Measurements from ENCODE around the gene CNDP2. TPM values are rescaled to one million over a fixed set of nuclear protein-coding genes. Genes with fewer than 3 reads are reported as not detected.

The CNDP2 gene
- total RNA-seq, 1 donor from 2014 or later: 52.5 TPM

DNA sequence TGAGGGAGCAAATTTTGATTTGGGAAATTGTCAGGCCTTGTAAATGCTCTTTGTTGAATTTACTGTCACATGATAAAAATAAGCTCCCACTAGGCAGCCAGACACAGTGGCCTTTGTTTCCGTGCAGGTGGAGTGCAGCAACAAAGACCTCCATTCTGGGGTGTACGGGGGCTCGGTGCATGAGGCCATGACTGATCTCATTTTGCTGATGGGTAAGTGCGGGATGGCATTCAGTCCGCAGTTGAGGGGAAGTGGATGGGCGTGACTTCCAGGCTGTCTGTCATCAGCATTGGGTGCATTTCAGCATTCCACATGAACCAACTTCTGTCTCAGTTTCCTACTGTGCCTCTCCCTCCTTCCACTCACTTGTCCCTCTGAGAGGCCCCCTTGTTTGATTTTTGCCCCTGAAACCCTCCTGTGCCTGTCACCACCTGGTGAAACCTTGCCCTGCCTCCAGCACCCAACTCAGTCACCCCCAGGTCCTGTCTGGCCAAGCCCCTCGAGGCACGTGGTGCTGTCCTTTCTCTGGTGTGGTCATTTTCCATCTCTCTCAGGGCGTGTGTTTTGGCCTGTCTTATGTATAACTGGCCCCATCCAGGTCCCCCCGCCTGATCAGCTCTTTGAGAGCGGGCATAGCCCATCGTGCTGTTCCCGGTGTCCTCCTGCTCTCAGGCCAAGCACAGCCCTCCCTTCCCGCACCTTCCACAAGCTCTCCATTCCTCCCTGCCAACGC, 16.3 kb downstream of the CNDP2 start:
- TF ChIP-seq, protein P1, sequence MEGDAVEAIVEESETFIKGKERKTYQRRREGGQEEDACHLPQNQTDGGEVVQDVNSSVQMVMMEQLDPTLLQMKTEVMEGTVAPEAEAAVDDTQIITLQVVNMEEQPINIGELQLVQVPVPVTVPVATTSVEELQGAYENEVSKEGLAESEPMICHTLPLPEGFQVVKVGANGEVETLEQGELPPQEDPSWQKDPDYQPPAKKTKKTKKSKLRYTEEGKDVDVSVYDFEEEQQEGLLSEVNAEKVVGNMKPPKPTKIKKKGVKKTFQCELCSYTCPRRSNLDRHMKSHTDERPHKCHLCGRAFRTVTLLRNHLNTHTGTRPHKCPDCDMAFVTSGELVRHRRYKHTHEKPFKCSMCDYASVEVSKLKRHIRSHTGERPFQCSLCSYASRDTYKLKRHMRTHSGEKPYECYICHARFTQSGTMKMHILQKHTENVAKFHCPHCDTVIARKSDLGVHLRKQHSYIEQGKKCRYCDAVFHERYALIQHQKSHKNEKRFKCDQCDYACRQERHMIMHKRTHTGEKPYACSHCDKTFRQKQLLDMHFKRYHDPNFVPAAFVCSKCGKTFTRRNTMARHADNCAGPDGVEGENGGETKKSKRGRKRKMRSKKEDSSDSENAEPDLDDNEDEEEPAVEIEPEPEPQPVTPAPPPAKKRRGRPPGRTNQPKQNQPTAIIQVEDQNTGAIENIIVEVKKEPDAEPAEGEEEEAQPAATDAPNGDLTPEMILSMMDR (IDR thresholded peaks at IDR 0.05): no peak
- TF ChIP-seq POLR2AphosphoS5 (IDR thresholded peaks at IDR 0.05; ENCODE audit: insufficient read depth in 1 of 2, low read depth in 1 of 2): no peak
- Histone ChIP-seq H3K9me3 (no peaks in the 10 kb centered on the region), H3K4me1 (no peaks in the 10 kb centered on the region), H3K27ac (no peak overlapping the region), H3K36me3 (peaks cover 0 to 83% of the 10 kb centered on the region in 2 donors), H3K27me3 (no peaks in the 10 kb centered on the region), H3K4me3 (no peak overlapping the region)
- intact Hi-C loops (cut with DNase I): no loop called here
- DNase-seq (ENCODE audit: extremely low spot score in 2 of 2): peak in 1 of 2 donors; percentile 67

GRCh38 chr18:74513149-74513882, 17.2 kb downstream of the CNDP2 start:
- peaks cover 0 to 85% of the 10 kb centered on the region in 2 donors for H3K36me3 ChIP-seq
- TF ChIP-seq POLR2A (IDR thresholded peaks at IDR 0.05) (no peak), POLR2AphosphoS5 (IDR thresholded peaks at IDR 0.05; ENCODE audit: insufficient read depth in 1 of 2, low read depth in 1 of 2) (no peak)
- TF ChIP-seq, protein P1 (IDR thresholded peaks at IDR 0.05): no peak

DNA sequence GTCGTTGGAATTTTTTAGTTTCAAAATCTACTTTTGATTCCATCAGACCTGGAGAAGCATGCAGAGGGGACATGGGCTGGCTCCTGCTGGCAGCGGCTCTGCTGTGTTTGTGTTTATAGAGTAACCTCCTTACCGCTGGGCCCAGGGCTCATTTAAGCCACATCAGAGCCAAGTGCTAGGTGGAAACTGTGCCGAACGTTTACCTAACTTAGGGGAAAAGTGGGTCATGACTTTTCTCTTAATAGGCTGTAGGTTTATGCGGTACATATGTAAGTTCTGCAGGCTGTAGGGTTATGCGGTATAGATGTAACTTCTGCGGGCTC, 17.7 kb downstream of the CNDP2 start:
- no peak for DNase-seq (ENCODE audit: extremely low spot score in 2 of 2)
- no peaks in the 10 kb centered on the region for H3K4me1 ChIP-seq
- no peak overlapping the region for H3K27ac ChIP-seq
- no peak overlapping the region for H3K4me3 ChIP-seq
- peaks cover 0 to 85% of the 10 kb centered on the region in 2 donors for H3K36me3 ChIP-seq
- TF ChIP-seq, protein P1 (IDR thresholded peaks at IDR 0.05): no peak
- no peak for TF ChIP-seq POLR2A (IDR thresholded peaks at IDR 0.05)
- TF ChIP-seq POLR2AphosphoS5 (IDR thresholded peaks at IDR 0.05; ENCODE audit: insufficient read depth in 1 of 2, low read depth in 1 of 2): no peak
- intact Hi-C loops (cut with DNase I): no loop called here
- H3K9me3 ChIP-seq: no peaks in the 10 kb centered on the region
- no peaks in the 10 kb centered on the region for H3K27me3 ChIP-seq

More at GRCh38 chr18:74513149-74513882, 17.2 kb downstream of the CNDP2 start:
- peak in 1 of 2 donors; percentile 90 for DNase-seq (ENCODE audit: extremely low spot score in 2 of 2)
- Histone ChIP-seq H3K9me3 (no peaks in the 10 kb centered on the region), H3K27me3 (no peaks in the 10 kb centered on the region), H3K4me1 (no peaks in the 10 kb centered on the region), H3K4me3 (no peak overlapping the region), H3K27ac (no peak overlapping the region)
- intact Hi-C loops (cut with DNase I): no loop called here

DNA sequence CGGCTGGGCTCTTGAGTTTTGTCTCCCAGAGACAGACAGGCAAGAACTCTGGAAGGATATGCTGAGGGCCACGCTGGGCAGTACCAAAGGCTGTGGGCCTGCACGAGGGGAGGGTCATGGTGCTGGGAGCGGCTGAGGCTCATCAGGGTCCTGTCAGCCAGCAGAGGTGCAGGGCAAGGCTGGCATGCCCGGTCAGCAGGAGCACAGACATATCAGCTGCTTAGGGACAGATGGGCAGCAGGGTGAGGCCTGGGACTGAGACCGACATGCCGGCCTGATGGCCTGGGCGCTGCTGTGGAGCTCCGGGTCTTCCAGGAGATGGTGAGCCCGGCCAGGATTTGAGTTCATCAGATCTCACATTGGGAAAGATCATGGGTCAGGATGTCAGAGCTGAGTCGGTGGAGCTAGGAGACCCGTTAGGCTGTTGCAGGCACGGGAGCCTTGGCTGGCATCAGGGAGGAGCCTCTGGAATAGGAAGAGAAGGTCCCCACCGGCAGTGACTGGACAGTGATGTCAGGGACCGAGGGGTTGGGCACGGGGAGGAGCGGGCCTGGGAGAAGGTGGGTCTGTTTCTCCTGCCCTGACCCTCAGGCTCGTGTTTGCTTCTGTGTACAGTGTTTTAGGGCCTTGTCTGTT, 18.8 kb downstream of the CNDP2 start:
- H3K4me3 ChIP-seq: no peak overlapping the region
- TF ChIP-seq POLR2AphosphoS5 (IDR thresholded peaks at IDR 0.05; ENCODE audit: insufficient read depth in 1 of 2, low read depth in 1 of 2) (no peak), POLR2A (IDR thresholded peaks at IDR 0.05) (no peak)
- TF ChIP-seq, protein P1 (IDR thresholded peaks at IDR 0.05): no peak
- H3K36me3 ChIP-seq: peaks cover 0 to 85% of the 10 kb centered on the region in 2 donors
- peak in 1 of 2 donors; percentile 52 for DNase-seq (ENCODE audit: extremely low spot score in 2 of 2)
- H3K9me3 ChIP-seq: no peaks in the 10 kb centered on the region
- no peaks in the 10 kb centered on the region for H3K4me1 ChIP-seq
- H3K27me3 ChIP-seq: no peaks in the 10 kb centered on the region
- no peak overlapping the region for H3K27ac ChIP-seq
- intact Hi-C loops (cut with DNase I): no loop called here

Data from vagina (tissue), 2 donors.